K562 (cell line): ENCODE data around the gene C2. TPM values are rescaled to one million over a fixed set of nuclear protein-coding genes. Genes with fewer than 3 reads are reported as not detected.

Experiments used
- E2F5 ChIP-seq: sonication (generic); formaldehyde crosslinking; IDR thresholded peaks from 2 replicates; pipeline ENCODE4 v1.8.0; 2022; ENCODE audit warnings: mild to moderate bottlenecking, missing genetic modification reagents
- HCFC1 ChIP-seq: IDR thresholded peaks from 2 replicates; pipeline ENCODE4 v1.6.1; 2012; ENCODE audit warnings: low read depth, low read length, improper control_type of control experiment
- NR3C1 ChIP-seq: sonication (generic); formaldehyde crosslinking; IDR thresholded peaks from 2 replicates; pipeline ENCODE4 v1.8.1; 2022; ENCODE audit warnings: missing genetic modification reagents
- REST ChIP-seq, 2 experiments: fragments of 450-650 bp; formaldehyde crosslinking in 1 of 2; IDR thresholded peaks; 2 replicates each; pipeline versions ENCODE4 v1.4.0 to v1.6.1; 2014 to 2020; ENCODE audit warnings: mild to moderate bottlenecking in 2 of 2, borderline replicate concordance in 1 of 2, low read depth in 1 of 2
- STAT6 ChIP-seq: sonication (generic); formaldehyde crosslinking; IDR thresholded peaks from 2 replicates; pipeline ENCODE4 v1.8.1; 2023; ENCODE audit warnings: mild to moderate bottlenecking, missing genetic modification reagents
- ZBTB12 ChIP-seq: fragments of 250-450 bp; sonication (Bioruptor Pico); IDR thresholded peaks from 2 replicates; pipeline ENCODE4 v1.4.0; 2020
- ZBTB9 ChIP-seq: fragments of 450-650 bp; formaldehyde crosslinking; IDR thresholded peaks from 2 replicates; pipeline ENCODE4 v1.4.0; 2020; ENCODE audit warnings: mild to moderate bottlenecking, moderate library complexity
- ZHX1 ChIP-seq: fragments of 150-350 bp; conservative IDR thresholded peaks from 2 replicates; pipeline ENCODE4 v1.6.1; 2014; ENCODE audit warnings: low read length
- polyA plus RNA-seq, 8 experiments: library from polyadenylated mRNA; depleted of rRNA in 4 of 8; stranded (reverse) in 5 of 8; unstranded in 3 of 8; fragments of >200 nt; fragmentation: Nextera tagmentation in 2 of 8; fragmentation: Illumina TruSeq in 1 of 8; extraction: Ambion mirVana in 2 of 8; extraction: Trizol in 1 of 8; gene quantifications; 2 replicates each; pipeline versions ENCODE4 v1.2.1 to v1.2.3, GENCODE V29; 2011 to 2014; ENCODE audit warnings: inconsistent platforms in 1 of 8, missing spikeins in 1 of 8
- total RNA-seq, 7 experiments: library from RNA; depleted of rRNA in 6 of 7; stranded (reverse); fragments of >200 nt in 6 of 7; fragmentation: Illumina TruSeq in 2 of 7; extraction: Trizol in 2 of 7; gene quantifications; 2 replicates each; pipeline versions ENCODE4 v1.2.1 to v1.2.3, GENCODE V29; 2011 to 2021; ENCODE audit warnings: low replicate concordance in 1 of 7

C2 gene
- total and polyA plus RNA-seq, 9 of the 15 experiments (the other 6 are each of a cell fraction or from before 2014, with no cell fraction given), result 0.05 to 1.1 (median 0.39) TPM; not detected in 1

GRCh38 chr6:31971993-31972708, 44.6 kb downstream of the C2 start, which contains the start of gene DXO (continued):
- TF ChIP-seq E2F5, result peak; percentile 94; the same call in 1 of the 2 replicates
- TF ChIP-seq ZBTB12 (CRISPR knock-in tag), result peak; percentile 98
- 0 out of 2 replicates have a peak, but pooled peaks have one; percentile 20 for TF ChIP-seq ZHX1
- TF ChIP-seq ZBTB9 (CRISPR knock-in tag), result peak; percentile 92
- TF ChIP-seq REST (IDR thresholded peaks at IDR 0.05; ENCODE audit: borderline replicate concordance), result peak; percentile 41
- TF ChIP-seq REST (CRISPR knock-in tag; IDR thresholded peaks at IDR 0.05; ENCODE audit: low read depth), result peak; percentile 79; the same call in 1 of the 2 replicates
- TF ChIP-seq HCFC1, result peak; percentile 79
- no peak for TF ChIP-seq NR3C1 (CRISPR knock-in tag)
- TF ChIP-seq STAT6 (CRISPR knock-in tag), result no peak
